SK-N-SH (cell line): ENCODE measurements around the gene POFUT2. TPM values are rescaled to one million over a fixed set of nuclear protein-coding genes. Genes with fewer than 3 reads are reported as not detected.

Source experiments
- CTCF ChIA-PET: fragments of 300-600, 350-600 bp; formaldehyde crosslinking; extraction: SDS; loops from one replicate; lab custom pipeline; 2021; lab: Yijun Ruan, JAX
- POLR2A ChIA-PET: fragments of 350-600 bp; sonication (Branson Sonifier 250); formaldehyde crosslinking; extraction: SDS; loops from one replicate; lab custom pipeline; 2020; ENCODE audit warnings: antibody characterized with exemption, inconsistent platforms; lab: Yijun Ruan, JAX
- DNase-seq: peaks from one replicate; pipeline ENCODE4 v3.0.0; 2012
- H2AFZ ChIP-seq: fragments of 200-600 bp; sonication (generic); 2 replicates; pipeline ENCODE4 v1.8.1; 2016; ENCODE audit warnings: antibody characterized with exemption, mild to moderate bottlenecking, low read depth
- H3F3A ChIP-seq: fragments of 200-600 bp; sonication (generic); replicated peaks from 2 replicates; pipeline ENCODE3; 2016; ENCODE audit warnings: antibody characterized with exemption, mild to moderate bottlenecking; ENCODE audit not compliant: insufficient read depth
- H3K27ac ChIP-seq, 2 experiments: fragments of 200-500 bp in 1 of 2; fragments of 200-600 bp in 1 of 2; sonication (Bioruptor generic) in 1 of 2; sonication (generic), shearing (Covaris generic) in 1 of 2; 2 replicates each; pipeline versions ENCODE4 v1.5.1 to v1.6.1; 2014 to 2016; ENCODE audit warnings: low read depth in 2 of 2, inconsistent platforms in 1 of 2, low read length in 1 of 2, mild to moderate bottlenecking in 1 of 2, mixed read lengths in 1 of 2
- H3K27me3 ChIP-seq: fragments of 200-600 bp; sonication (generic), shearing (Covaris generic); 2 replicates; pipeline ENCODE4 v1.6.1; 2016; ENCODE audit warnings: mixed run types; ENCODE audit not compliant: insufficient read depth
- H3K36me3 ChIP-seq, 2 experiments: fragments of 200-500 bp in 1 of 2; fragments of 200-600 bp in 1 of 2; sonication (Bioruptor generic) in 1 of 2; sonication (generic) in 1 of 2; replicated peaks in 1 of 2; 2 replicates each; pipeline versions ENCODE3 to v1.5.1; 2014 to 2016; ENCODE audit warnings: low read length in 1 of 2, mild to moderate bottlenecking in 1 of 2; ENCODE audit not compliant: insufficient read depth in 2 of 2, control insufficient read depth in 1 of 2
- H3K4me1 ChIP-seq, 2 experiments: fragments of 200-500 bp in 1 of 2; fragments of 200-600 bp in 1 of 2; sonication (Bioruptor generic) in 1 of 2; sonication (generic), shearing (Covaris generic) in 1 of 2; 2 replicates each; pipeline versions ENCODE4 v1.5.1 to v1.6.1; 2014 to 2016; ENCODE audit warnings: low read depth in 1 of 2, low read length in 1 of 2, mixed run types in 1 of 2; ENCODE audit not compliant: insufficient read depth in 2 of 2, control insufficient read depth in 1 of 2
- H3K4me2 ChIP-seq: fragments of 200-600 bp; sonication (generic), shearing (Covaris generic); 2 replicates; pipeline ENCODE4 v1.6.1; 2017; ENCODE audit warnings: mixed run types
- H3K4me3 ChIP-seq, 2 experiments: fragments of 200-500 bp in 1 of 2; fragments of 200-600 bp in 1 of 2; sonication (Bioruptor generic) in 1 of 2; sonication (generic), shearing (Covaris generic) in 1 of 2; 2 replicates each; pipeline versions ENCODE4 v1.5.1 to v1.8.1; 2014 to 2016; ENCODE audit warnings: low read depth in 2 of 2, inconsistent platforms in 1 of 2, low read length in 1 of 2, mild to moderate bottlenecking in 1 of 2, mixed read lengths in 1 of 2, moderate library complexity in 1 of 2
- H3K79me2 ChIP-seq: fragments of 200-600 bp; sonication (generic); 2 replicates; pipeline ENCODE4 v1.8.1; 2017; ENCODE audit warnings: mild to moderate bottlenecking; ENCODE audit not compliant: insufficient read depth
- H3K9ac ChIP-seq: fragments of 200-600 bp; sonication (generic); 2 replicates; pipeline ENCODE4 v1.6.1; 2017; ENCODE audit warnings: mixed run types
- H3K9me2 ChIP-seq: fragments of 200-600 bp; sonication (generic); 2 replicates; pipeline ENCODE4 v1.6.1; 2017; ENCODE audit warnings: mixed run types
- H3K9me3 ChIP-seq: fragments of 200-600 bp; sonication (generic); 2 replicates; pipeline ENCODE4 v1.6.1; 2017; ENCODE audit warnings: mixed run types, mild to moderate bottlenecking, moderate library complexity
- H4K20me1 ChIP-seq: fragments of 200-600 bp; sonication (generic); 2 replicates; pipeline ENCODE4 v1.6.1; 2017; ENCODE audit warnings: mild to moderate bottlenecking, mixed run types; ENCODE audit not compliant: insufficient read depth
- CHD2 ChIP-seq: fragments of 150-350 bp; IDR thresholded peaks from 2 replicates; pipeline ENCODE4 v1.6.1; 2018; ENCODE audit warnings: low read length; ENCODE audit not compliant: partially characterized antibody
- EP300 ChIP-seq, 2 experiments: IDR thresholded peaks; 2 replicates each; pipeline versions ENCODE4 v1.4.0 to v1.6.1; 2012; ENCODE audit warnings: borderline replicate concordance in 1 of 2, low read depth in 1 of 2, low read length in 1 of 2
- EZH2phosphoT487 ChIP-seq: fragments of 200-600 bp; sonication (generic); IDR thresholded peaks from 2 replicates; pipeline ENCODE4 v1.6.1; 2017; ENCODE audit warnings: low read depth, mixed run types, mild to moderate bottlenecking, antibody characterized with exemption, moderate library complexity, borderline replicate concordance
- FOSL2 ChIP-seq: IDR thresholded peaks from 2 replicates; pipeline ENCODE4 v1.4.0; 2012; ENCODE audit warnings: low read depth, mild to moderate bottlenecking, moderate library complexity, borderline replicate concordance
- FOXJ3 ChIP-seq: sonication (generic); formaldehyde crosslinking; IDR thresholded peaks from 2 replicates; pipeline ENCODE4 v1.5.1; 2020; ENCODE audit warnings: mild to moderate bottlenecking, missing genetic modification reagents
- FOXM1 ChIP-seq: IDR thresholded peaks from 2 replicates; pipeline ENCODE4 v1.4.0; 2012; ENCODE audit warnings: low read depth, mild to moderate bottlenecking
- GABPA ChIP-seq: IDR thresholded peaks from 2 replicates; pipeline ENCODE4 v1.4.0; 2012; ENCODE audit warnings: low read depth, mild to moderate bottlenecking
- GATA2 ChIP-seq: sonication (generic); formaldehyde crosslinking; IDR thresholded peaks from 2 replicates; pipeline ENCODE4 v1.5.0; 2020; ENCODE audit warnings: mild to moderate bottlenecking, missing genetic modification reagents
- JUND ChIP-seq: IDR thresholded peaks from 2 replicates; pipeline ENCODE4 v1.4.0; 2012
- MXI1 ChIP-seq: IDR thresholded peaks from 2 replicates; pipeline ENCODE4 v1.6.1; 2012; ENCODE audit warnings: mild to moderate bottlenecking, low read depth, low read length, improper control_type of control experiment
- NFIC ChIP-seq: IDR thresholded peaks from 2 replicates; pipeline ENCODE4 v1.4.0; 2012; ENCODE audit warnings: borderline replicate concordance
- POLR2AphosphoS5 ChIP-seq: IDR thresholded peaks from 2 replicates; pipeline ENCODE4 v1.6.1; 2012; ENCODE audit warnings: low read depth, low read length
- RCOR1 ChIP-seq: fragments of 150-350 bp; IDR thresholded peaks from 2 replicates; pipeline ENCODE4 v1.6.1; 2017; ENCODE audit warnings: antibody characterized with exemption, low read length
- RFX5 ChIP-seq: IDR thresholded peaks from 2 replicates; pipeline ENCODE4 v1.6.1; 2012; ENCODE audit warnings: mild to moderate bottlenecking, improper control_type of control experiment, low read length
- SIN3A ChIP-seq: IDR thresholded peaks from 2 replicates; pipeline ENCODE4 v1.6.1; 2012; ENCODE audit warnings: low read depth, mild to moderate bottlenecking, low read length, moderate library complexity, borderline replicate concordance
- SMC3 ChIP-seq: IDR thresholded peaks from 2 replicates; pipeline ENCODE4 v1.6.1; 2012; ENCODE audit warnings: low read depth, low read length, improper control_type of control experiment
- TAF1 ChIP-seq: IDR thresholded peaks from 2 replicates; pipeline ENCODE4 v1.6.1; 2012; ENCODE audit warnings: low read depth, mild to moderate bottlenecking, low read length, moderate library complexity, borderline replicate concordance
- TCF12 ChIP-seq: IDR thresholded peaks from 2 replicates; pipeline ENCODE4 v1.4.0; 2012
- TEAD4 ChIP-seq: IDR thresholded peaks from 2 replicates; pipeline ENCODE4 v1.4.0; 2012; ENCODE audit warnings: mild to moderate bottlenecking, borderline replicate concordance; ENCODE audit not compliant: insufficient read depth
- YY1 ChIP-seq: IDR thresholded peaks from 2 replicates; pipeline ENCODE4 v1.4.0; 2012; ENCODE audit warnings: low read depth, mild to moderate bottlenecking
- WGBS: methylation state at CpG from one replicate; pipeline ENCODE4 v1.1.6; 2017; ENCODE audit warnings: low lambda C conversion rate; 5-methylcytosine and 5-hydroxymethylcytosine counted together
- polyA plus RNA-seq, 3 experiments: library from polyadenylated mRNA; depleted of rRNA; stranded (reverse); fragments of >200 nt; gene quantifications; 2 replicates each; pipeline ENCODE4 v1.2.3, GENCODE V29; 2012
- TF ChIP-seq, protein P1 (sequence below): IDR thresholded peaks from 2 replicates; pipeline ENCODE4 v1.4.0; 2012; ENCODE audit warnings: low read depth
- TF ChIP-seq, protein P2 (sequence below): IDR thresholded peaks from 2 replicates; pipeline ENCODE4; 2012
- TF ChIP-seq, protein P3 (sequence below): fragments of 150-350 bp; IDR thresholded peaks from 2 replicates; pipeline ENCODE4 v1.6.1; 2017; ENCODE audit warnings: antibody characterized with exemption, low read length, low read depth, borderline replicate concordance
- TF ChIP-seq, protein P4 (sequence below): IDR thresholded peaks from 2 replicates; pipeline ENCODE4 v1.4.0; 2012; ENCODE audit warnings: low read depth, borderline replicate concordance

The POFUT2 gene
- polyA plus RNA-seq, 1 of the 3 experiments (the other 2 are of a cell fraction) = 53.3 TPM

DNA sequence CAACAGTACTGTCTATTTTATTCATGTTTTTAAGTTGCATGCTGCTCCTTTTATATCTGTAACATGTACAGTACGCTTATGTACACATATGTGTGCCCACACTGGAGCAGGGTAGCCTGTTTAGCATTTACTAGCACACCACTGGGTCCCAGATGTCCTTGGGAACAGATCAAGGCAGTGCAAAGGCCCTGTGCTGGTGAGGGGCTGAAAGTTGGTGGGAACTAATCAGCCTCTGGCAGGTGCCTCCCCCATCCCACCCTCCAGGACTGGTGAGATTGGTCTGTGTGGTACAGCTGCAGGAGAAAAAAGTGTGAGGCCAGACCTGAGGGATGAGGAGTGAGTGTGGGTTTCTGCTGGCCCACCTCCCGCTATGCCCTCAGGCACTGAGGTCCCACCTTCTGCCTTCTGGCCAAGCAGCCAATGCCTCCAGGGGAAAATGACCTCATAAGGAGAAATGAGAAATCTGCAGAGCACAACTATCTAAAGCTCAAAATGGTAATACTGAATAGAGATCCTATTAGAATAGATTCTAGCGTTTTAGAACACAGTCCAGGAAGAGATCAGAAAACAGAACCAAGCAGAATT is 58.9 kb downstream of the POFUT2 start:
- TF ChIP-seq TAF1 (no peak), SMC3 (no peak)
- no peak overlapping the region for H3K9ac ChIP-seq
- H3K4me3 ChIP-seq = no peak overlapping the region
- no peaks in the 10 kb centered on the region for H3K9me3 ChIP-seq
- H3K36me3 ChIP-seq = no peaks in the 10 kb centered on the region
- H3K27me3 ChIP-seq = no peaks in the 10 kb centered on the region; the same call in 1 of the 2 replicates
- H2AFZ ChIP-seq = no peak overlapping the region
- H3K9me2 ChIP-seq = no peaks in the 10 kb centered on the region
- H4K20me1 ChIP-seq = peaks cover 10% of the 10 kb centered on the region
- H3K79me2 ChIP-seq = no peaks in the 10 kb centered on the region
- ChIA-PET POLR2A (no interaction called here), CTCF (interaction anchor here (0.8 to 4.3 kb wide), 3 partner anchors 12 to 91 kb away, joined by 3 to 14 read pairs (median 5); no protein-coding TSS in a partner anchor)
- H3K27ac ChIP-seq = peak overlapping the region; percentile 54 to 72; a peak in 3 of 4 replicates
- H3K4me1 ChIP-seq = peaks cover 7 to 13% of the 10 kb centered on the region in 2 experiments; a peak in 2 of 4 replicates
- peak overlapping the region; percentile 53 for H3K4me2 ChIP-seq
- H3F3A ChIP-seq = peaks cover 20% of the 10 kb centered on the region
- no peak for DNase-seq
- WGBS = 76% methylated on average over 3 of the region's 3 CpGs

DNA sequence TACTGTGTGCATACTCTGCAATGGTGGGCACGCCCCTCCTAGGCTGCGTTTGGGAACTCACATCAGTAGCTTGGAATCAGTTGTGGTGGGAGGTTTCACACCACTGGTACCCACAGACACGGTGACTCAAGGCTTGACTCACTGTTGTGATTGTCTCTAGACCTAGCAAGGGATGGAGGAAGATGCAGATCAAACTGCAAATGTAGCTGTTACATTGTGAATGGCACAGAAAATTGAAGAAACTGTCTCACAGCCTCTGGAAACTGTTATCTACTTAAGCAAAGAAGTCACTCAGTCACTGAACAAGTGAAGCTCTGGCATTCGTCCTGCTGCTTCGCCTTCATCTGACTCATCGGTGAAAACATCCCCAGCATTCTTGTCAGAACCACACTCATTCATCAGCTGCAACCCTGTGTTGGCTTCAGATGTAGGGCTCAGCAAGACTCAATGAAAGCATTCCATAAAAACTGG is 59.5 kb downstream of the POFUT2 start:
- Histone ChIP-seq H3K9ac (peak overlapping the region; percentile 1; the same call in 1 of the 2 replicates), H3K9me3 (no peaks in the 10 kb centered on the region), H3K4me3 (no peak overlapping the region), H3K4me1 (peaks cover 7 to 13% of the 10 kb centered on the region in 2 experiments; a peak in 2 of 4 replicates), H3K4me2 (peak overlapping the region; percentile 53), H3K27me3 (no peaks in the 10 kb centered on the region), H4K20me1 (peaks cover 10% of the 10 kb centered on the region), H3K9me2 (no peaks in the 10 kb centered on the region)
- ChIA-PET CTCF (interaction anchor here (0.8 to 4.3 kb wide), 4 partner anchors 11 to 98 kb away, joined by 3 to 14 read pairs (median 4); no protein-coding TSS in a partner anchor), POLR2A (no interaction called here)
- 15% methylated on average over 6 of the region's 6 CpGs for WGBS
- no peak for DNase-seq
- TF ChIP-seq SMC3 (no peak), FOXM1 (no peak), EZH2phosphoT487 (no peak), RFX5 (no peak), TEAD4 (peak; percentile 81), POLR2AphosphoS5 (peak; percentile 63; the same call in 1 of the 2 replicates), MXI1 (no peak), FOXJ3 (CRISPR knock-in tag) (no peak), FOSL2 (peak; percentile 85), TAF1 (peak; percentile 7; the same call in 1 of the 2 replicates), EP300 (IDR thresholded peaks at IDR 0.05; ENCODE audit: borderline replicate concordance in 1 of 2, low read depth in 1 of 2, low read length in 1 of 2) (no peak; a peak in 1 of 4 replicates), JUND (peak; percentile 92), RCOR1 (no peak), GABPA (no peak), TCF12 (peak; percentile 93), CHD2 (no peak), GATA2 (CRISPR knock-in tag) (no peak), NFIC (peak; percentile 83), YY1 (no peak), SIN3A (peak; percentile 73; the same call in 1 of the 2 replicates)
- TF ChIP-seq, protein P1, sequence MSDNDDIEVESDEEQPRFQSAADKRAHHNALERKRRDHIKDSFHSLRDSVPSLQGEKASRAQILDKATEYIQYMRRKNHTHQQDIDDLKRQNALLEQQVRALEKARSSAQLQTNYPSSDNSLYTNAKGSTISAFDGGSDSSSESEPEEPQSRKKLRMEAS = no peak
- TF ChIP-seq, protein P2, sequence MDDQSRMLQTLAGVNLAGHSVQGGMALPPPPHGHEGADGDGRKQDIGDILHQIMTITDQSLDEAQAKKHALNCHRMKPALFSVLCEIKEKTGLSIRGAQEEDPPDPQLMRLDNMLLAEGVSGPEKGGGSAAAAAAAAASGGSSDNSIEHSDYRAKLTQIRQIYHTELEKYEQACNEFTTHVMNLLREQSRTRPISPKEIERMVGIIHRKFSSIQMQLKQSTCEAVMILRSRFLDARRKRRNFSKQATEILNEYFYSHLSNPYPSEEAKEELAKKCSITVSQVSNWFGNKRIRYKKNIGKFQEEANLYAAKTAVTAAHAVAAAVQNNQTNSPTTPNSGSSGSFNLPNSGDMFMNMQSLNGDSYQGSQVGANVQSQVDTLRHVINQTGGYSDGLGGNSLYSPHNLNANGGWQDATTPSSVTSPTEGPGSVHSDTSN = peak; percentile 95
- TF ChIP-seq, protein P3, sequence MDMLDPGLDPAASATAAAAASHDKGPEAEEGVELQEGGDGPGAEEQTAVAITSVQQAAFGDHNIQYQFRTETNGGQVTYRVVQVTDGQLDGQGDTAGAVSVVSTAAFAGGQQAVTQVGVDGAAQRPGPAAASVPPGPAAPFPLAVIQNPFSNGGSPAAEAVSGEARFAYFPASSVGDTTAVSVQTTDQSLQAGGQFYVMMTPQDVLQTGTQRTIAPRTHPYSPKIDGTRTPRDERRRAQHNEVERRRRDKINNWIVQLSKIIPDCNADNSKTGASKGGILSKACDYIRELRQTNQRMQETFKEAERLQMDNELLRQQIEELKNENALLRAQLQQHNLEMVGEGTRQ = no peak
- TF ChIP-seq, protein P4, sequence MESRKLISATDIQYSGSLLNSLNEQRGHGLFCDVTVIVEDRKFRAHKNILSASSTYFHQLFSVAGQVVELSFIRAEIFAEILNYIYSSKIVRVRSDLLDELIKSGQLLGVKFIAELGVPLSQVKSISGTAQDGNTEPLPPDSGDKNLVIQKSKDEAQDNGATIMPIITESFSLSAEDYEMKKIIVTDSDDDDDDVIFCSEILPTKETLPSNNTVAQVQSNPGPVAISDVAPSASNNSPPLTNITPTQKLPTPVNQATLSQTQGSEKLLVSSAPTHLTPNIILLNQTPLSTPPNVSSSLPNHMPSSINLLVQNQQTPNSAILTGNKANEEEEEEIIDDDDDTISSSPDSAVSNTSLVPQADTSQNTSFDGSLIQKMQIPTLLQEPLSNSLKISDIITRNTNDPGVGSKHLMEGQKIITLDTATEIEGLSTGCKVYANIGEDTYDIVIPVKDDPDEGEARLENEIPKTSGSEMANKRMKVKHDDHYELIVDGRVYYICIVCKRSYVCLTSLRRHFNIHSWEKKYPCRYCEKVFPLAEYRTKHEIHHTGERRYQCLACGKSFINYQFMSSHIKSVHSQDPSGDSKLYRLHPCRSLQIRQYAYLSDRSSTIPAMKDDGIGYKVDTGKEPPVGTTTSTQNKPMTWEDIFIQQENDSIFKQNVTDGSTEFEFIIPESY = peak; percentile 47; the same call in 1 of the 2 replicates
- TF ChIP-seq, all 33 proteins: peak for 10
- Histone ChIP-seq H2AFZ (no peak overlapping the region), H3K36me3 (no peaks in the 10 kb centered on the region), H3F3A (peaks cover 20% of the 10 kb centered on the region), H3K27ac (peak overlapping the region; percentile 54 to 72; a peak in 3 of 4 replicates), H3K79me2 (no peaks in the 10 kb centered on the region)
